HG03175 (cell line): ENCODE measurements around the gene PSTPIP2.

ENCODE experiments used
- ATAC-seq: cut with Tn5 transposase; IDR thresholded peaks from one replicate; pipeline ENCODE4 v1.9.1; 2021; ENCODE audit warnings: mild to moderate bottlenecking, moderate library complexity; ENCODE audit not compliant: unreplicated experiment

PSTPIP2 gene

GRCh38 chr18:46040033-46040746, 31.9 kb downstream of the PSTPIP2 start:
- no peak for ATAC-seq

GRCh38 chr18:46037512-46038305, 34.4 kb downstream of the PSTPIP2 start:
- no peak for ATAC-seq

- no peak for ATAC-seq
Measured at GRCh38 chr18:46035696-46036680, 36.1 kb downstream of the PSTPIP2 start.

- ATAC-seq: no peak
Measured at GRCh38 chr18:46034230-46034629, 37.8 kb downstream of the PSTPIP2 start.

- ATAC-seq: no peak
Measured at GRCh38 chr18:46031741-46032140, 40.3 kb downstream of the PSTPIP2 start.

GRCh38 chr18:46028536-46028891, 43.5 kb downstream of the PSTPIP2 start:
- ATAC-seq: no peak

GRCh38 chr18:46019936-46020335, 52.1 kb downstream of the PSTPIP2 start:
- ATAC-seq: no peak

- peak; percentile 83 for ATAC-seq
Measured at GRCh38 chr18:46013484-46014189, 58.4 kb downstream of the PSTPIP2 start.

- no peak for ATAC-seq
Measured at GRCh38 chr18:46010676-46011075, 61.4 kb downstream of the PSTPIP2 start.

- no peak for ATAC-seq
Measured at GRCh38 chr18:46010050-46010449, 62.0 kb downstream of the PSTPIP2 start.

GRCh38 chr18:46009125-46009840, 62.8 kb downstream of the PSTPIP2 start:
- ATAC-seq: no peak

- ATAC-seq: no peak
Measured at GRCh38 chr18:46008531-46008930, 63.5 kb downstream of the PSTPIP2 start.

- ATAC-seq: no peak
Measured at GRCh38 chr18:46007165-46007564, 64.9 kb downstream of the PSTPIP2 start.

- no peak for ATAC-seq
Measured at GRCh38 chr18:46002934-46003333, 69.1 kb downstream of the PSTPIP2 start.

GRCh38 chr18:46001892-46002291, 70.2 kb downstream of the PSTPIP2 start:
- no peak for ATAC-seq

GRCh38 chr18:46001074-46001473, 71.0 kb downstream of the PSTPIP2 start:
- ATAC-seq: no peak

GRCh38 chr18:45999536-45999935, 72.5 kb downstream of the PSTPIP2 start:
- no peak for ATAC-seq

- no peak for ATAC-seq
Measured at GRCh38 chr18:45998244-45998643, 73.8 kb downstream of the PSTPIP2 start.

- no peak for ATAC-seq
Measured at GRCh38 chr18:45997700-45998151, 74.3 kb downstream of the PSTPIP2 start.

GRCh38 chr18:45995461-45995860, 76.6 kb downstream of the PSTPIP2 start:
- ATAC-seq: no peak
